GM10248 (cell line): ENCODE measurements around the gene MRPL14.

Experiments used
- CTCF ChIA-PET: fragments of 300-600 bp; sonication (Branson Sonifier 250); formaldehyde crosslinking; extraction: SDS; loops from one replicate; lab custom pipeline; 2021; ENCODE audit warnings: antibody characterized with exemption; lab: Yijun Ruan, JAX
- POLR2A ChIA-PET: fragments of 350-650 bp; sonication (Branson Sonifier 250); formaldehyde crosslinking; extraction: SDS; loops from one replicate; lab custom pipeline; 2020; ENCODE audit warnings: antibody characterized with exemption; lab: Yijun Ruan, JAX
- DNase-seq: peaks from one replicate; pipeline ENCODE4 v3.0.0; 2012; ENCODE audit errors: extremely low spot score
- CTCF ChIP-seq: IDR thresholded peaks from 2 replicates; pipeline ENCODE4 v1.5.1; 2012; ENCODE audit warnings: mild to moderate bottlenecking, low read depth; ENCODE audit errors: extremely low read depth, missing control alignments, control extremely low read depth

Gene MRPL14

GRCh38 chr6:44066394-44067172 lies 60.7 kb downstream of the MRPL14 start:
- CTCF ChIA-PET, result interaction anchor here (1.0 to 5.2 kb wide), 4 partner anchors 7 to 342 kb away, joined by 3 to 57 read pairs (median 23); no protein-coding TSS in a partner anchor
- TF ChIP-seq CTCF, result no peak
- POLR2A ChIA-PET, result no interaction called here
- no peak for DNase-seq

DNA sequence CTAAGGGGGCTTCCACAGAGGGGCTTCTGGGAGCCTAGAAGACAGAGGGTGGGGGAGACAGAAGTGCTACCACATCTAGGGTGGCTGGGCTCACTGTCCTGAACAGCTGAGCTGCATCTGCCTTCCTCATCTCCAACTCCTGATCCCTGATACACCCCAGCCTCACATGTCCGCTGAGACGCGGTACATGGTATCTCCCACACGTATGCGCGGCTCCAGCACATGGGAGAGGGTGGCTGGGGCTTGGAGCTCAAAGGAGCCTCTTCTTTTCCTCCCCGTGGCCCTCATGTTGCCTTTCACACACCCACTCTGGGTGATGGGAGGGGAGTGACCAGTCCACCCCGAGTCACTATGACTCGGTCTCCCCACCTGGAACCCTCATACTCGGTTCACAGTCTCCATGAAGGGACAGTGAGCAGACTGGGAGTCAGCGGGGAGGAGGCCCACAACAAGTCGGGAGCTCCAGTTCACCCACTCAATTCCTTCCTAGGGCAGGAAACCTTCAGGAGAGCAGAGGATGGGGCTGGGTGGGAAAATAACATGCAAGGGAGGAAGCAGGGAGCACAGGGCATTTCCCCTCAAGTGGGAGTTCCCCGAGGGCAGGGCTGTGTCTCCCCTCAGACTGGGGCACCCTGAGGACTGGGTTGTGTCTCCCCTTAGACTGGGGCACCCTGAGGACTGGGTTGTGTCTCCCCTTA lies 61.7 kb downstream of the MRPL14 start:
- ChIA-PET CTCF (interaction anchor here (1.2 to 5.2 kb wide), 7 partner anchors 8 to 398 kb away, joined by 3 to 57 read pairs (median 6); no protein-coding TSS in a partner anchor), POLR2A (no interaction called here)
- DNase-seq, result no peak
- TF ChIP-seq CTCF, result no peak

DNA sequence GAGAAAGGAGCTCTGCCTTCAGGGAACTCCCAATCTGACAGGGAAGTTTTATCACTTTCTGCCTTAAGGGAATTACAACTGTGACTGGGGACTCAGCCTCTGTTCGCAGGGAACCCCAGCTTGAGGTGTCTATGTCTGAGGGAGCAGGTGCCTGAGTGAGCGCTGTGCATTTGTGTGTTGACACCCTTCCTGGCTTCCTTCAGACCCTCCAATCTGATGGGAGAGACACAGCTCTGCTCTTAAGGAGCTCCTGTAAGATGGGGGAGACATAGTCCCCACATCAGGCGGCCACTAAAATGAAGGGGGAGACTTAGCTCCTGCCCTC lies 62.3 kb downstream of the MRPL14 start:
- POLR2A ChIA-PET, result no interaction called here
- CTCF ChIA-PET, result interaction anchor here (1.2 to 5.2 kb wide), 9 partner anchors 9 to 397 kb away, joined by 3 to 57 read pairs (median 6); no protein-coding TSS in a partner anchor
- no peak for DNase-seq
- TF ChIP-seq CTCF, result no peak

DNA sequence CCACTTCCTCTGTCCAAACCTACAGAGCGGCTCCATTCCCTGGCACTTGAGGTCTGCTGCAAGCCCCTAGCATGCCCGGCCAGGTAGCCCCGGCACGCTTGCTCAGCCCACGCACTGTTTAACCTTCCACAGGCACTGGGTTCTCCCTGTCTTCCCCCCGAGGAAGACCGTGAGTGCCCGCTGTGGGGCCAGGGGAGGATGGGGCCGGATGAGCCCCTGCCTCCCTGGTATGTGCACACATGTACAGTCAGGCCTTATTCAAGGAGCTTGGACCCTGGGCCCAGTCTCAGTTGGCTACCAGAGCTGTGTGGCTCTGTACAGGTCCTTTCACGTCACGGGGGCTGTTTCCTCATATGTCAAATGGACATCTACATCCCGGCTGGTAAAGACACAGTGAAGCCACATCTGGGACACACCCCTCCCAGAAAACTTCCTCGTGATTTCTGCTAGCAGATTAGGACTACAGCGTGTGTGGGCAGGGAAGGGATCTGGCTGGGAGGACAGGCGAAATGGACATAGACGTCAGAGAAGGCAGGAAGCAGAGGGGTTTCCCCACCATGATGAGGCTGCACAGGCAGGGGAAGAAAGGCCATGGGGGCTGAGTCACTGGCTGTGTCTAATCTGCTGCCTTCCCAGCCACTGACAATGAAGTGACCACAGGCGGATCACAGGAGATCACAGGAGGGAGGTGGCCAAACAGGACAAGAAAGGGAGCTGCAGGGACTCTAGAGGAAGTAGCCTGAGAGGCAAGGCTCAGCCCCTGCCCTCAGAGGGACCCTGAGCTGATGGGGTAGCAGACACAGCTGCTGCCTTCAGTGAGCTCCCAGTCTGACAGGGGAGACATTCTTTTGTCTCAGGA lies 62.9 kb downstream of the MRPL14 start:
- CTCF ChIA-PET, result interaction anchor here (1.2 to 5.2 kb wide), 16 partner anchors 10 to 398 kb away, joined by 3 to 57 read pairs (median 6); partner anchors contain the start of gene VEGFA
- no peak for TF ChIP-seq CTCF
- POLR2A ChIA-PET, result no interaction called here
- DNase-seq, result peak; percentile 62

DNA sequence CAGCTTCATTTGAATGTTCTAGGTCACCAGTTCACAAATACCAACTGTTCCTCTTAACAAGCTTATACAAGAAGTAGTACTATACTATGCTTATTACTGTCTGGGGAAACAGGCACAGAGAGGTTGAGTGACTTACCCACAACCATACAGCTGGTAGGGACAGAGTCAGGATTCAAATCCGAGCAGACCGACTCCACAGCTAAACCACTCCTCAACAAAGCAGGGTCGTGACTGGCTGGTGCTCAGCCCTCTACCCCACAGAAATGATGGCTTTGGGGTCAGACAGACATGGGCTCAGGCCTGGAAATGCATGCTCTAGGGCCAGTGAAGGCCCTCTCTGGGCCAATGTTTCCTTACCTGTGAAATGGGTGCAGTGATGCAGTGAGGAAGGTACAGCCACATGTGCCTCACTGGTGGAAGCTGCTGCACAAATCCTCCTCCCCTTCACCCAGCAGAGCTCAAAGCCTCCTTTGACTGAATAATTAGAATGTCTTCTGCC lies 63.6 kb downstream of the MRPL14 start:
- TF ChIP-seq CTCF, result no peak
- ChIA-PET POLR2A (no interaction called here), CTCF (interaction anchor here (0.7 to 5.0 kb wide), 13 partner anchors 10 to 397 kb away, joined by 3 to 57 read pairs (median 5); partner anchors contain the start of gene VEGFA)
- DNase-seq, result no peak
